ENCODE measurements around the gene C20orf141.

Gene C20orf141

DNA sequence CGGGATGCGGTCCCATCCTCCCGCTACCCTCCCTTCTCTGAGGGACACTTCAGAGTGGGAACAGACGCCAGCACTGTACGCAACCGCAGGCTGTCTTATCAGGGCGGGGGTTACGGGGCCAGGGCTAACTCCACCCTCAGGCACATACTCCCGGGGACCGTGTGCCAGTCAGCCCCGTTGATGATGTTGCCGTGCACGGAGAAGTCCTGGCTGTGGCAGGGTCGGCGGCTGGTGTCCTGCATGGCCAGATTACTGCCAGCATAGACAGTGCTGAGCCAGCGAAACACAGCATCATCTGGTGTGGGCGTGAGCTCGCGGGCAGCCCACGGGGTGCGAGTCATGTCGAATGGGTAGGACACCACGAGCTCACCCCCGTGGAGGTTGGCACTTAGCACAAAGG is 19.3 kb upstream of the C20orf141 start:
- TF ChIP-seq POLR2A (IDR thresholded peaks at IDR 0.05; ENCODE audit: low read depth, low read length), result no peak
- DNase-seq (ENCODE audit: insufficient read length, low spot score), result no peak
- no peak for FAIRE-seq

- FAIRE-seq (no peak), DNase-seq (ENCODE audit: insufficient read length, low spot score) (no peak)
- no peak for TF ChIP-seq POLR2A (IDR thresholded peaks at IDR 0.05; ENCODE audit: low read depth, low read length)
These were observed 18.7 kb upstream of the C20orf141 start for GRCh38 chr20:2796011-2796660.

GRCh38 chr20:2797136-2797983 is 17.4 kb upstream of the C20orf141 start:
- no peak for TF ChIP-seq POLR2A (IDR thresholded peaks at IDR 0.05; ENCODE audit: low read depth, low read length)
- DNase-seq (ENCODE audit: insufficient read length, low spot score) (no peak), FAIRE-seq (no peak)

DNA sequence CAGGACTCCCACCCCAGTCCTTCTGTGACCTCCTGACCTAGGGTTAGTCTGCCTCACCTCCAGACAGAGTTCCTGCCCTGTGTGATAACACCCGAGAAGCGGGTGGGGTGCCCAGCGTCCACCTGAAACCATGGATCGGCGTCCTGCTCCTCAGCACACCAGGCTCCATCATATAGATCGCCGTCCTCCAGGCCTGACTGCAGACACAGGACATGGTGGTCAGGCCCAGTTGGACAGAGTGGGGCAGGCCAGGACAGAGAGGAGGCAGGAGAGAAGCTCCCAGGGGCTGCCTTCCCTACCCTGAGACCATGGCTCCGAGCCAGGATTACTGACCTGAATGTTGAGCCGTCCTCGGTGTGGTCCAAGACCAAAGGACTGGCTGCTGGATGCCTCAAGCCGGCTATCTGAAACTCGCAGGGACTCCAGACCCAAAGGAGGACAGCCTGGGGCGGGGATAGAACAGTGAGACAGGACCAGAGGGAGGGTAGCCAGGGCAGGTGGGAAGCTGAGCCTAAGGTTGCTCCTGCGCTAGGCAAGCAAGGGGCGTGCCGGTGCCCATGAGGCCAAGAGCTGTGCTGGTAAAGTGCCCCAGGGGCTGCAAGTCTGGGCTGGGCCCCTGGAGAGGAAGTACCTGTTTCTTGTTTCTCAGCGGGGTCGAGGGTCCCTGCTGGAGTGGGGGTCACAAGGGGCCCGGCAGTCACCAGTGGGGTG is 16.5 kb upstream of the C20orf141 start:
- FAIRE-seq, result no peak
- no peak for TF ChIP-seq POLR2A (IDR thresholded peaks at IDR 0.05; ENCODE audit: low read depth, low read length)

DNA sequence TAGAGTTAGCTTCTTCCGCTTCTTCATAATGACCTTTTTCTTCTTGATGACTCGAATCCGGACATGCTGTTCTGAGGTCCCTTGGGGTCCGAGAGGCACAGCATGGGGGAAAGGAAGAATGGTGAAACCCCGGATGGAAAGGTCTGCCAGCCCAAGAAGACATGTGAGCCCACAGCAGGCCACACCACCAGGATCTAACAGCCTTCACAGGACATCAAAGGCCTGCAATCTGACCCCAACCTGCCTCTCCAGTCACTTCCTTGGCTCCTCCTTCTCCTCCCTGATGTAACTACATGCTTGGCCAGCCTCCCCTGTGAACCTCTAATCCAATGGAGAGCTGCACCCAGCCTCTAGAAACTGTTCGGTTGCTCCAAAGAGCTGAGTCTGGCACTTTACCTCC is 16.0 kb upstream of the C20orf141 start:
- no peak for FAIRE-seq
- TF ChIP-seq POLR2A (IDR thresholded peaks at IDR 0.05; ENCODE audit: low read depth, low read length), result no peak
- DNase-seq (ENCODE audit: insufficient read length, low spot score), result peak; percentile 49

More for the DNA sequence above, 16.5 kb upstream of the C20orf141 start:
- no peak for DNase-seq (ENCODE audit: insufficient read length, low spot score)

- DNase-seq (ENCODE audit: insufficient read length, low spot score), result no peak
- no peak for TF ChIP-seq POLR2A (IDR thresholded peaks at IDR 0.05; ENCODE audit: low read depth, low read length)
- no peak for FAIRE-seq
These were observed 15.5 kb upstream of the C20orf141 start for GRCh38 chr20:2799271-2799670.

DNA sequence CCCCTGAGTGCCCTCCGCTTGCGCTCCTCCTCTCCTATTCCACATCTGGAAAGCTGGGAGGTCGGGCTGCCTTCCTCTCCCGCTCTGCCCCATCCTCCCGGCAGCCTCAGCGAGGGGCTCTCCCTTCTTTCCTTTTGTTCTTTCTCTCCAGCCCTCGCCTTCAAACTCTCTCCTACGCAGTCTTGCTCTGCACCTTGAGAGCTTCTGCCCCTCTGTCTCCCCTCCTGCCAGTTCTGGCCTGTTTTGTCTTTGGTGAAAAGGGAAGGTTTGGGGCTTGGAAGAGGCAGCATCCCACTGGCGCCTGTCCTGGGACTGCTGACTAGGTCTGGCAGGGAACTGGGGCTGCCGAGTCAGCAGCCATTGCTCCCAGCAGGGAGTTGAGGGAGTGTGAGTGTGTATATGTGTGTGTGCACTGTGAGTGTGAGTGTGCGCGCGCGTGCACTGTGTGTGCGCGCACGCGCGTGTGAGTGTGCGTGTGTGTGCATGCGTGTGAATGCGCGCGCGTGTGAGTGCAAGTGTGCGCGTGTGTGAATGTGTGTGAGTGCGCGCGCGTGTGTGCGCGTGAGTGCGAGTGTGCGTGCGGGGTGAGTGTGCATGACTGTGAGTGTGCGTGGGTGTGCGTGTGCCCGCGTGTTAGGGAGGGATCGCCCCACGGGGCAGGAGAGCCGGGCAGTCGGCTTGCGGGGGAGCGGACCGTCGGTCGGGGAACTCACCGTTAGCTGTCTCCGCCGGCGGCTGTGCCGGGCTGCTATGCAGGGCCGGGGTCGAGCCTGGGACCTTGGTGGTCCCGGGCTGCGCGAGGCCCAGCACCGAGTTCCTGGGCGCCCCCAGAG is 14.9 kb upstream of the C20orf141 start:
- FAIRE-seq (no peak), DNase-seq (ENCODE audit: insufficient read length, low spot score) (no peak)
- TF ChIP-seq POLR2A (IDR thresholded peaks at IDR 0.05; ENCODE audit: low read depth, low read length), result peak; percentile 15; the same call in 1 of the 2 replicates

GRCh38 chr20:2800521-2801285 is 14.1 kb upstream of the C20orf141 start, which contains the start of gene CPXM1:
TSS of gene CPXM1 (minus strand) at chr20:2800627. CDS start at chr20:2800572, 55 bp downstream.
- DNase-seq (ENCODE audit: insufficient read length, low spot score) (no peak), FAIRE-seq (no peak)
- no peak for TF ChIP-seq POLR2A (IDR thresholded peaks at IDR 0.05; ENCODE audit: low read depth, low read length)

DNA sequence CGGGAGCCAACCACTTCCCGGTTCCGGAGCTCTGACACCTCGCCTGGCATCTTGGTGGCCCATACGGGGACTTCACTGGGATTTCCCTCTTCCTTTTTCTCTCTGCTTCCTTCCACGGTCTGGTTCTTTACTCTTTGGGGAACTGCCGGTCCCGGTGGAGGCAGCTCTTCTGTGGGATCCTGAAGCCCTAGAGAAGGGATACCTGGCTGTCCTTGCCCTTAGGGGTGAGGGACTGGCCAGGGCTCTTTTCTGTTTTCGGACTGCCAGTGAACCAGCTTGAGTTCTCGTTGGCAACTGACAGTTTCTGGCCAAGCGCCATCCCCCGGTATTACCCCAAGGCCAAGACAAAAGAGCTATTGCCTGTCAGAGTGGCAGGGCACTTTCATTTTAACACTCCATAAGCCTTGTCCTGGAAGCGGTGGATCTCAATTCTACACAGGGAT is 13.5 kb upstream of the C20orf141 start:
- TF ChIP-seq POLR2A (IDR thresholded peaks at IDR 0.05; ENCODE audit: low read depth, low read length), result no peak
- no peak for DNase-seq (ENCODE audit: insufficient read length, low spot score)
- no peak for FAIRE-seq

DNA sequence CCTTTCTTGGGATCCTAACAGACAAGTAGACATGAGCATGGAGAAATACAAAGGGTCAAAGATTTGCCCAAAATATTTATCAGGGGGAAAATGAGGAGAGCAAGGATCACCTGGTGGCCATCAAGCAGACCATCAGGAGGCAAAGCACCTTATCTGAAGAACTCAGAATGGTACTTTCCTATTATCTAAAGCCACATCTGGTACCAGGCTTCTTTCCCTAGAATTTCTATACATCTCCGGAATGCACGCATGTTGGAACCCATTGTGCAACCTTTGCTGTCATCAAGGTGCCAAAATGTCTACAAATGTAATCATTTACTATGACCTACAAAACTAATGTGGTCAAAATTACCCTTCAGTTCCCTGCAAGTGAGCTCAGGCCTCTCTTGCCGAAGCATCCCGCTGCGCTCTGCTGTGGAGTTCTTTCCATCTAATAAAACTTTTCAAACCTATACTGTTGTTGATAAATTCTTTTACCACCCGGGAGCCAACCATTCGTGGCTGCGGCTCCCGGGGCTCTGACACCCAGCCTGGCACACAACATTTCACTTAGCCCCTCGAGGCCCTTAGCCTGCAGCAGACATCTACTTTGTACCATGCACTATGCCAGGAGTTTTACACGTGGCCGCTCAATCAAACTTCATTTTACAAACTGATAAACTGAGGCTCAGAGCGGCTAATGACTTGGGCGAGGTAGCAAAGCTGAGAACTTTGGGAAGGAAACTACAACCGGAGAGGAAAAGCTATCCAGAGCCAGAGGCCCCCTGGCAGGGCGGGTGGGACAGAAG is 10.6 kb upstream of the C20orf141 start:
- no peak for FAIRE-seq

GRCh38 chr20:2804852-2805688 is 9.7 kb upstream of the C20orf141 start:
- no peak for TF ChIP-seq POLR2A (IDR thresholded peaks at IDR 0.05; ENCODE audit: low read depth, low read length)
- FAIRE-seq (no peak), DNase-seq (ENCODE audit: insufficient read length, low spot score) (no peak)

More for the DNA sequence above, 10.6 kb upstream of the C20orf141 start:
- no peak for TF ChIP-seq POLR2A (IDR thresholded peaks at IDR 0.05; ENCODE audit: low read depth, low read length)
- no peak for DNase-seq (ENCODE audit: insufficient read length, low spot score)

All from H54 (cell line).